ENCODE measurements around the gene ACAD9. TPM values are rescaled to one million over a fixed set of nuclear protein-coding genes. Genes with fewer than 3 reads are reported as not detected.

Gene ACAD9
- total and polyA plus RNA-seq, 4 donors: 24.9 to 59.3 (median 38.8) TPM

GRCh38 chr3:128875556-128876120, 3.8 kb upstream of the ACAD9 start:
- no peak overlapping the region for H3K27ac ChIP-seq (ENCODE audit: low read depth in 1 of 2, low read length in 1 of 2)
- DNase-seq (peak; percentile 35 to 40 (median 36)), ATAC-seq (ENCODE audit: insufficient read depth, low FRiP score) (no peak)
- peak; percentile 28 for TF ChIP-seq CTCF (IDR thresholded peaks at IDR 0.05; ENCODE audit: control extremely low read depth, extremely low read depth)
- H3K4me3 ChIP-seq: no peak overlapping the region
- no peaks in the 10 kb centered on the region for H3K9me3 ChIP-seq (ENCODE audit: control insufficient read depth in 4 of 4, insufficient read depth in 3 of 4, low read length in 3 of 4)
- H3K9ac ChIP-seq (ENCODE audit: insufficient read depth in 1 of 2, low read length in 2 of 2): no peak overlapping the region
- H3K27me3 ChIP-seq (ENCODE audit: control insufficient read depth in 3 of 3, insufficient read depth in 3 of 3, low read length in 2 of 3): no peaks in the 10 kb centered on the region
- no peaks in the 10 kb centered on the region for H3K36me3 ChIP-seq (ENCODE audit: control insufficient read depth in 4 of 4, insufficient read depth in 4 of 4, low read length in 4 of 4)
- WGBS, 2 donors: 39 to 43% methylated on average over 12 of the region's 12 CpGs
- H3K4me1 ChIP-seq (ENCODE audit: control insufficient read depth in 5 of 5, insufficient read depth in 5 of 5, low read length in 5 of 5): peaks cover 0 to 21% (median 6%) of the 10 kb centered on the region in 5 donors

- ATAC-seq (ENCODE audit: insufficient read depth, low FRiP score) (no peak), DNase-seq (no peak)
- H3K9ac ChIP-seq (ENCODE audit: insufficient read depth in 1 of 2, low read length in 2 of 2): peak overlapping the region; percentile 83 to 98
- H3K36me3 ChIP-seq (ENCODE audit: control insufficient read depth in 4 of 4, insufficient read depth in 4 of 4, low read length in 4 of 4): peaks cover 0 to 4% (median 1%) of the 10 kb centered on the region in 4 donors
- H3K9me3 ChIP-seq (ENCODE audit: control insufficient read depth in 4 of 4, insufficient read depth in 3 of 4, low read length in 3 of 4): no peaks in the 10 kb centered on the region
- peak overlapping the region; percentile 95 to 99 for H3K27ac ChIP-seq (ENCODE audit: low read depth in 1 of 2, low read length in 1 of 2)
- no peak overlapping the region for H3K4me3 ChIP-seq
- no peak for TF ChIP-seq CTCF (IDR thresholded peaks at IDR 0.05; ENCODE audit: control extremely low read depth, extremely low read depth)
- H3K27me3 ChIP-seq (ENCODE audit: control insufficient read depth in 3 of 3, insufficient read depth in 3 of 3, low read length in 2 of 3): no peaks in the 10 kb centered on the region
- 64 to 75% methylated on average over 7 of the region's 7 CpGs for WGBS, 2 donors
- H3K4me1 ChIP-seq (ENCODE audit: control insufficient read depth in 5 of 5, insufficient read depth in 5 of 5, low read length in 5 of 5): peaks cover 0 to 28% (median 7%) of the 10 kb centered on the region in 5 donors
Measured at GRCh38 chr3:128878011-128878457, 1.4 kb upstream of the ACAD9 start.

GRCh38 chr3:128878556-128879124, 780 bp upstream of the ACAD9 start:
- H3K27ac ChIP-seq (ENCODE audit: low read depth in 1 of 2, low read length in 1 of 2): peak overlapping the region; percentile 95 to 99
- TF ChIP-seq CTCF (IDR thresholded peaks at IDR 0.05; ENCODE audit: control extremely low read depth, extremely low read depth): no peak
- DNase-seq (peak in 2 of 3 donors; percentile 18 to 60), ATAC-seq (ENCODE audit: insufficient read depth, low FRiP score) (peak; percentile 56)
- no peaks in the 10 kb centered on the region for H3K9me3 ChIP-seq (ENCODE audit: control insufficient read depth in 4 of 4, insufficient read depth in 3 of 4, low read length in 3 of 4)
- peak overlapping the region; percentile 62 for H3K4me3 ChIP-seq
- H3K36me3 ChIP-seq (ENCODE audit: control insufficient read depth in 4 of 4, insufficient read depth in 4 of 4, low read length in 4 of 4): peaks cover 0 to 4% (median 1%) of the 10 kb centered on the region in 4 donors
- WGBS, 2 donors: 0 to 1% methylated on average over 14 of the region's 14 CpGs
- H3K4me1 ChIP-seq (ENCODE audit: control insufficient read depth in 5 of 5, insufficient read depth in 5 of 5, low read length in 5 of 5): peaks cover 0 to 28% (median 7%) of the 10 kb centered on the region in 5 donors
- H3K27me3 ChIP-seq (ENCODE audit: control insufficient read depth in 3 of 3, insufficient read depth in 3 of 3, low read length in 2 of 3): no peaks in the 10 kb centered on the region
- peak overlapping the region; percentile 83 to 98 for H3K9ac ChIP-seq (ENCODE audit: insufficient read depth in 1 of 2, low read length in 2 of 2)

All from lung (tissue), 12 donors.